HepG2 (cell line): ENCODE measurements around the gene ICAM5. TPM values are rescaled to one million over a fixed set of nuclear protein-coding genes. Genes with fewer than 3 reads are reported as not detected.
A peak's percentile ranks its signal among the peaks of the same experiment; 100 is the strongest.

ENCODE experiments used
- FOSL2 ChIP-seq: sonication (generic); formaldehyde crosslinking; IDR thresholded peaks from 2 replicates; pipeline ENCODE4 v1.4.0; 2020; ENCODE audit warnings: missing genetic modification reagents
- GPN1 ChIP-seq: sonication (generic); formaldehyde crosslinking; IDR thresholded peaks from 2 replicates; pipeline ENCODE4 v1.5.1; 2020; ENCODE audit warnings: missing genetic modification reagents, borderline replicate concordance
- ISL2 ChIP-seq: sonication (generic); formaldehyde crosslinking; IDR thresholded peaks from 2 replicates; pipeline ENCODE4 v1.5.0; 2020; ENCODE audit warnings: missing genetic modification reagents
- MTA1 ChIP-seq: sonication (generic); formaldehyde crosslinking; IDR thresholded peaks from 2 replicates; pipeline ENCODE4 v1.4.0; 2020; ENCODE audit warnings: missing genetic modification reagents, mild to moderate bottlenecking, borderline replicate concordance
- SAFB2 ChIP-seq: sonication (generic); formaldehyde crosslinking; IDR thresholded peaks from 2 replicates; pipeline ENCODE4 v1.5.1; 2020; ENCODE audit warnings: missing genetic modification reagents, low read depth, mild to moderate bottlenecking, borderline replicate concordance
- SETDB1 ChIP-seq: sonication (generic); formaldehyde crosslinking; IDR thresholded peaks from 2 replicates; pipeline ENCODE4 v1.5.1; 2020; ENCODE audit warnings: missing genetic modification reagents, mild to moderate bottlenecking, borderline replicate concordance
- SMAD1 ChIP-seq: sonication (generic); formaldehyde crosslinking; IDR thresholded peaks from 2 replicates; pipeline ENCODE4 v1.4.0; 2020; ENCODE audit warnings: missing genetic modification reagents, low read depth, mild to moderate bottlenecking, borderline replicate concordance
- ZBTB42 ChIP-seq: sonication (generic); formaldehyde crosslinking; IDR thresholded peaks from 2 replicates; pipeline ENCODE4 v1.5.0; 2020; ENCODE audit warnings: mild to moderate bottlenecking, missing genetic modification reagents
- ZNF264 ChIP-seq: sonication (generic); formaldehyde crosslinking; IDR thresholded peaks from 2 replicates; pipeline ENCODE4 v1.4.0; 2020; ENCODE audit warnings: missing genetic modification reagents
- ZNF296 ChIP-seq: sonication (generic); formaldehyde crosslinking; conservative IDR thresholded peaks from 2 replicates; pipeline ENCODE4 v1.5.0; 2020; ENCODE audit warnings: mild to moderate bottlenecking, missing genetic modification reagents
- ZNF430 ChIP-seq: sonication (generic); formaldehyde crosslinking; IDR thresholded peaks from 2 replicates; pipeline ENCODE4 v1.9.0; 2021; ENCODE audit warnings: mild to moderate bottlenecking, missing genetic modification reagents
- ZNF501 ChIP-seq: sonication (generic); formaldehyde crosslinking; IDR thresholded peaks from 2 replicates; pipeline ENCODE4 v1.5.1; 2020; ENCODE audit warnings: mild to moderate bottlenecking, moderate library complexity, missing genetic modification reagents
- ZNF562 ChIP-seq: sonication (generic); formaldehyde crosslinking; IDR thresholded peaks from 2 replicates; pipeline ENCODE4 v1.8.0; 2022; ENCODE audit warnings: missing genetic modification reagents, borderline replicate concordance
- polyA plus RNA-seq, 8 experiments: library from polyadenylated mRNA; depleted of rRNA in 3 of 8; stranded (reverse) in 7 of 8; unstranded in 1 of 8; fragments of >200 nt; fragmentation: Illumina TruSeq in 4 of 8; extraction: Trizol in 4 of 8; gene quantifications; 2 replicates each; pipeline versions ENCODE4 v1.2.1 to v1.2.3, GENCODE V29; 2011 to 2016; ENCODE audit warnings: low read depth in 4 of 8, missing spikeins in 1 of 8, mixed read lengths in 1 of 8; ENCODE audit not compliant: insufficient read depth in 1 of 8
- total RNA-seq, 5 experiments: library from RNA; depleted of rRNA; stranded (reverse); fragments of >200 nt; fragmentation: Illumina TruSeq; extraction: Trizol; gene quantifications; 2 replicates each; pipeline ENCODE4 v1.2.3, GENCODE V29; 2016; ENCODE audit warnings: low read depth in 1 of 5
- TF ChIP-seq, protein P1 (sequence below): sonication (generic); formaldehyde crosslinking; conservative IDR thresholded peaks from 2 replicates; pipeline ENCODE4 v1.8.0; 2022; ENCODE audit warnings: low read depth, missing genetic modification reagents
- TF ChIP-seq, protein P2 (sequence below): IDR thresholded peaks from 2 replicates; pipeline ENCODE4 v1.6.1; 2016; ENCODE audit warnings: low read depth
- TF ChIP-seq, protein P3 (sequence below), 2 experiments: sonication (generic) in 1 of 2; formaldehyde crosslinking in 1 of 2; IDR thresholded peaks; 2 replicates each; pipeline versions ENCODE4 v1.4.0 to v1.6.1; 2018 to 2020; ENCODE audit warnings: missing genetic modification reagents in 2 of 2, borderline replicate concordance in 1 of 2, low read depth in 1 of 2, mild to moderate bottlenecking in 1 of 2, missing biosample characterization in 1 of 2
- TF ChIP-seq, protein P4 (sequence below): sonication (generic); formaldehyde crosslinking; IDR thresholded peaks from 2 replicates; pipeline ENCODE4 v1.8.1; 2023; ENCODE audit warnings: mild to moderate bottlenecking, moderate library complexity, missing genetic modification reagents
- TF ChIP-seq, protein P5 (sequence below): sonication (generic); formaldehyde crosslinking; IDR thresholded peaks from 2 replicates; pipeline ENCODE4 v1.5.1; 2020; ENCODE audit warnings: missing genetic modification reagents, mild to moderate bottlenecking, borderline replicate concordance

The ICAM5 gene
- total and polyA plus RNA-seq, 2 of the 13 experiments (the other 11 are each of a cell fraction or from before 2014, with no cell fraction given): 0.46 to 1.6 TPM

DNA sequence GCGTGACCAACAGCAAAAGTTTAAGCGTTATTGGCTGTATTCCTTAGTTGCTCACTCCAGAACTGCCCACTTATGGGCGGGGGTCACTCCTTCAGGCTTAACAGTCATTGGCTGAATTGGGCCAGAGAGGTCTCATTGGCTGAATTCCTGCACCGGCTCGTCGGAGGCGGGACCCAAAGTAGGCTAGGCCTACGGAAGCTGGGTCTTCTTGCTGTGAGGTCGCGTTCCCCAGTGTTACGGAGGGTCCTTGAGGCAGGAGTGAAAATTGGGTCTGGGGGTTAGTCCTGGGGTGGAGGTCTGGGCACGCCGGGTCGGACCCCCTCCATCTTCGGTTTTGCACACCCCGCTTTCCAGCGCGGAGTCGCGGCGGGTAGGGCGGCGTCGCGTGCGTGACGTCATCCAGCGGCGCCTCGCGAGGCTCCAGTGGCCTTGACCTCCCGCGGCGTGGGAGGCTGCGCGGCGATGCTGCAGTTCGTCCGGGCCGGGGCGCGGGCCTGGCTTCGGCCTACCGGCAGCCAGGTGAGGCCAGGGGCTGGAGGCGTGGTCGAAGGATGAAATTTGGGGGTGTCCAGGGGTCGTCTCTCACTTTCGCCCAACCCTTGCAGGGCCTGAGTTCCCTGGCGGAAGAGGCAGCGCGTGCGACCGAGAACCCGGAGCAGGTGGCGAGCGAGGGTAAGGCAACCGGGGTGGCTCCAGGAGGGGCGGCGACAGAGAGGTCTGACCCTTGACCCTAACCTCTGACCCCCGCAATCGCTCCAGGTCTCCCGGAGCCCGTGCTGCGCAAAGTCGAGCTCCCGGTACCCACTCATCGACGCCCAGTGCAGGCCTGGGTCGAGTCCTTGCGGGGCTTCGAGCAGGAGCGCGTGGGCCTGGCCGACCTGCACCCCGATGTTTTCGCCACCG, 37.7 kb upstream of the ICAM5 start, which contains the start of gene MRPL4 (continued):
- TF ChIP-seq, protein P1, sequence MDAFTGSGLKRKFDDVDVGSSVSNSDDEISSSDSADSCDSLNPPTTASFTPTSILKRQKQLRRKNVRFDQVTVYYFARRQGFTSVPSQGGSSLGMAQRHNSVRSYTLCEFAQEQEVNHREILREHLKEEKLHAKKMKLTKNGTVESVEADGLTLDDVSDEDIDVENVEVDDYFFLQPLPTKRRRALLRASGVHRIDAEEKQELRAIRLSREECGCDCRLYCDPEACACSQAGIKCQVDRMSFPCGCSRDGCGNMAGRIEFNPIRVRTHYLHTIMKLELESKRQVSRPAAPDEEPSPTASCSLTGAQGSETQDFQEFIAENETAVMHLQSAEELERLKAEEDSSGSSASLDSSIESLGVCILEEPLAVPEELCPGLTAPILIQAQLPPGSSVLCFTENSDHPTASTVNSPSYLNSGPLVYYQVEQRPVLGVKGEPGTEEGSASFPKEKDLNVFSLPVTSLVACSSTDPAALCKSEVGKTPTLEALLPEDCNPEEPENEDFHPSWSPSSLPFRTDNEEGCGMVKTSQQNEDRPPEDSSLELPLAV (CRISPR knock-in tag): no peak
- TF ChIP-seq, protein P2, sequence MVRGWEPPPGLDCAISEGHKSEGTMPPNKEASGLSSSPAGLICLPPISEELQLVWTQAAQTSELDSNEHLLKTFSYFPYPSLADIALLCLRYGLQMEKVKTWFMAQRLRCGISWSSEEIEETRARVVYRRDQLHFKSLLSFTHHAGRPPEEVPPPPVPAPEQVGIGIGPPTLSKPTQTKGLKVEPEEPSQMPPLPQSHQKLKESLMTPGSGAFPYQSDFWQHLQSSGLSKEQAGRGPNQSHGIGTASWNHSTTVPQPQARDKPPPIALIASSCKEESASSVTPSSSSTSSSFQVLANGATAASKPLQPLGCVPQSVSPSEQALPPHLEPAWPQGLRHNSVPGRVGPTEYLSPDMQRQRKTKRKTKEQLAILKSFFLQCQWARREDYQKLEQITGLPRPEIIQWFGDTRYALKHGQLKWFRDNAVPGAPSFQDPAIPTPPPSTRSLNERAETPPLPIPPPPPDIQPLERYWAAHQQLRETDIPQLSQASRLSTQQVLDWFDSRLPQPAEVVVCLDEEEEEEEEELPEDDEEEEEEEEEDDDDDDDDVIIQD (CRISPR knock-in tag): peak; percentile 40; the same call in 1 of the 2 replicates
- no peak for TF ChIP-seq ZNF296 (CRISPR knock-in tag)
- TF ChIP-seq SMAD1 (CRISPR knock-in tag): peak; percentile 93; the same call in 1 of the 2 replicates
- TF ChIP-seq, protein P3, sequence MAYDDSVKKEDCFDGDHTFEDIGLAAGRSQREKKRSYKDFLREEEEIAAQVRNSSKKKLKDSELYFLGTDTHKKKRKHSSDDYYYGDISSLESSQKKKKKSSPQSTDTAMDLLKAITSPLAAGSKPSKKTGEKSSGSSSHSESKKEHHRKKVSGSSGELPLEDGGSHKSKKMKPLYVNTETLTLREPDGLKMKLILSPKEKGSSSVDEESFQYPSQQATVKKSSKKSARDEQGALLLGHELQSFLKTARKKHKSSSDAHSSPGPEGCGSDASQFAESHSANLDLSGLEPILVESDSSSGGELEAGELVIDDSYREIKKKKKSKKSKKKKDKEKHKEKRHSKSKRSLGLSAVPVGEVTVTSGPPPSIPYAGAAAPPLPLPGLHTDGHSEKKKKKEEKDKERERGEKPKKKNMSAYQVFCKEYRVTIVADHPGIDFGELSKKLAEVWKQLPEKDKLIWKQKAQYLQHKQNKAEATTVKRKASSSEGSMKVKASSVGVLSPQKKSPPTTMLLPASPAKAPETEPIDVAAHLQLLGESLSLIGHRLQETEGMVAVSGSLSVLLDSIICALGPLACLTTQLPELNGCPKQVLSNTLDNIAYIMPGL (CRISPR knock-in tag; IDR thresholded peaks at IDR 0.05; ENCODE audit: borderline replicate concordance in 1 of 2, low read depth in 1 of 2): peak; percentile 81 to 90
- peak; percentile 38; the same call in 1 of the 2 replicates for TF ChIP-seq GPN1 (CRISPR knock-in tag)
- peak; percentile 75 for TF ChIP-seq ISL2 (CRISPR knock-in tag)
- no peak for TF ChIP-seq SETDB1 (CRISPR knock-in tag)
- TF ChIP-seq ZNF562 (CRISPR knock-in tag): 0 out of 2 replicates have a peak, but pooled peaks have one; percentile 23
- peak; percentile 94 for TF ChIP-seq SAFB2 (CRISPR knock-in tag)
- peak; percentile 94; the same call in 1 of the 2 replicates for TF ChIP-seq ZNF430 (CRISPR knock-in tag)
- peak; percentile 86; the same call in 1 of the 2 replicates for TF ChIP-seq MTA1 (CRISPR knock-in tag)
- peak; percentile 93 for TF ChIP-seq ZNF501
- TF ChIP-seq, protein P4, sequence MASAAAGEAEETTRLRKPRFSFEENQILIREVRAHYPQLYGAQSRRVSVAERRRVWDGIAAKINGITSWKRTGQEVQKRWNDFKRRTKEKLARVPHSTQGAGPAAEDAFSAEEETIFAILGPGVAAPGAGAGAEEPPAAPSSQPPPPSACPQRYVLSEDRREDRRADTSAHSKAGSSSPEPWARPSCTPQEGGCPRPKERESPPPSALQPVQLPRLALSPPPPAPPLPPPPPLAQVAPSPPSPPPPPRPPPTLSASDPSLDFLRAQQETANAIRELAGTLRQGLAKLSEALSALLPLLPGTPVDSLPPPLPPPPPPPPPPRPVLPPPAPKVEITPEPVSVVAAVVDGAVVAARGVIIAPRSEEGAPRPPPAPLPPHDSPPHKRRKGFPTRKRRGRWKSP (CRISPR knock-in tag): peak; percentile 70; the same call in 1 of the 2 replicates
- peak; percentile 54; the same call in 1 of the 2 replicates for TF ChIP-seq FOSL2 (CRISPR knock-in tag)
- TF ChIP-seq, protein P5, sequence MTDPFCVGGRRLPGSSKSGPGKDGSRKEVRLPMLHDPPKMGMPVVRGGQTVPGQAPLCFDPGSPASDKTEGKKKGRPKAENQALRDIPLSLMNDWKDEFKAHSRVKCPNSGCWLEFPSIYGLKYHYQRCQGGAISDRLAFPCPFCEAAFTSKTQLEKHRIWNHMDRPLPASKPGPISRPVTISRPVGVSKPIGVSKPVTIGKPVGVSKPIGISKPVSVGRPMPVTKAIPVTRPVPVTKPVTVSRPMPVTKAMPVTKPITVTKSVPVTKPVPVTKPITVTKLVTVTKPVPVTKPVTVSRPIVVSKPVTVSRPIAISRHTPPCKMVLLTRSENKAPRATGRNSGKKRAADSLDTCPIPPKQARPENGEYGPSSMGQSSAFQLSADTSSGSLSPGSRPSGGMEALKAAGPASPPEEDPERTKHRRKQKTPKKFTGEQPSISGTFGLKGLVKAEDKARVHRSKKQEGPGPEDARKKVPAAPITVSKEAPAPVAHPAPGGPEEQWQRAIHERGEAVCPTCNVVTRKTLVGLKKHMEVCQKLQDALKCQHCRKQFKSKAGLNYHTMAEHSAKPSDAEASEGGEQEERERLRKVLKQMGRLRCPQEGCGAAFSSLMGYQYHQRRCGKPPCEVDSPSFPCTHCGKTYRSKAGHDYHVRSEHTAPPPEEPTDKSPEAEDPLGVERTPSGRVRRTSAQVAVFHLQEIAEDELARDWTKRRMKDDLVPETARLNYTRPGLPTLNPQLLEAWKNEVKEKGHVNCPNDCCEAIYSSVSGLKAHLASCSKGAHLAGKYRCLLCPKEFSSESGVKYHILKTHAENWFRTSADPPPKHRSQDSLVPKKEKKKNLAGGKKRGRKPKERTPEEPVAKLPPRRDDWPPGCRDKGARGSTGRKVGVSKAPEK (CRISPR knock-in tag): no peak
- peak; percentile 70 for TF ChIP-seq ZNF264 (CRISPR knock-in tag)
- TF ChIP-seq ZBTB42 (CRISPR knock-in tag): peak; percentile 76; the same call in 1 of the 2 replicates
